H1 (cell line): ENCODE results near the gene TRIB2. TPM values are rescaled to one million over a fixed set of nuclear protein-coding genes. Genes with fewer than 3 reads are reported as not detected.

Experiments used
- BACH1 ChIP-seq: IDR thresholded peaks from 2 replicates; pipeline ENCODE4 v1.6.1; 2012; ENCODE audit warnings: low read length, improper control_type of control experiment
- BRCA1 ChIP-seq: IDR thresholded peaks from 2 replicates; pipeline ENCODE4 v1.6.1; 2012; ENCODE audit warnings: low read depth, low read length, improper control_type of control experiment
- CBX5 ChIP-seq: fragments of 300-800, 300-1000 bp; sonication (generic); IDR thresholded peaks from 2 replicates; pipeline ENCODE4 v1.7.1; 2016; ENCODE audit warnings: antibody characterized with exemption, low read length, low read depth
- CEBPB ChIP-seq: IDR thresholded peaks from 2 replicates; pipeline ENCODE4 v1.6.1; 2012; ENCODE audit warnings: low read depth, low read length
- CHD1 ChIP-seq: IDR thresholded peaks from 2 replicates; pipeline ENCODE4 v1.6.1; 2012; ENCODE audit warnings: low read depth, low read length, improper control_type of control experiment
- E2F6 ChIP-seq: IDR thresholded peaks from 2 replicates; pipeline ENCODE4 v1.6.1; 2012; ENCODE audit warnings: inconsistent platforms
- EP300 ChIP-seq, 2 experiments: IDR thresholded peaks; 1 replicate in 1 of 2; 2 replicates in 1 of 2; pipeline ENCODE4 v1.6.1; 2011 to 2012; ENCODE audit warnings: low read depth in 2 of 2, low read length in 2 of 2, mild to moderate bottlenecking in 2 of 2, borderline replicate concordance in 1 of 2, inconsistent platforms in 1 of 2, moderate library complexity in 1 of 2
- SIN3A ChIP-seq, 2 experiments: IDR thresholded peaks in 1 of 2; conservative IDR thresholded peaks in 1 of 2; 2 replicates each; pipeline ENCODE4 v1.6.1; 2011 to 2012; ENCODE audit warnings: low read length in 2 of 2, improper control_type of control experiment in 1 of 2, low read depth in 1 of 2, mild to moderate bottlenecking in 1 of 2
- SIRT6 ChIP-seq: IDR thresholded peaks from one replicate; pipeline ENCODE4 v1.7.1; 2012; ENCODE audit warnings: low read length, inconsistent platforms
- SUZ12 ChIP-seq: fragments of 200-600 bp; sonication (generic); IDR thresholded peaks from 2 replicates; pipeline ENCODE4 v1.6.1; 2012; ENCODE audit warnings: mild to moderate bottlenecking, inconsistent platforms, low read length, moderate library complexity, mixed read lengths
- TCF12 ChIP-seq: IDR thresholded peaks from 2 replicates; pipeline ENCODE4 v1.6.1; 2011; ENCODE audit warnings: low read depth, mild to moderate bottlenecking, low read length
- polyA plus RNA-seq, 7 experiments: library from polyadenylated mRNA; depleted of rRNA in 3 of 7; stranded (reverse) in 5 of 7; unstranded in 2 of 7; fragments of >200 nt in 5 of 7; fragments of 200-250 nt in 2 of 7; gene quantifications; 1 replicate in 5 of 7; 2 replicates in 1 of 7; 4 replicates in 1 of 7; pipeline versions ENCODE4 v1.2.1 to v1.2.3, GENCODE V29; 2011 to 2013; ENCODE audit warnings: missing spikeins in 2 of 7, mixed read lengths in 2 of 7
- total RNA-seq: library from RNA; stranded (reverse); fragmentation: NEBNext Ultra II Directional; extraction: Animal tissue kit (Norgen Biotek cat#: 25700); gene quantifications from 2 replicates; pipeline ENCODE4 v1.2.1, GENCODE V29; 2021
- TF ChIP-seq, protein P1 (sequence below): fragments of 300-600 bp; sonication (generic); IDR thresholded peaks from 2 replicates; pipeline ENCODE4 v1.7.1; 2012; ENCODE audit warnings: low read length, moderate library complexity, mild to moderate bottlenecking, inconsistent platforms; ENCODE audit not compliant: insufficient replicate concordance

The TRIB2 gene
- total and polyA plus RNA-seq, 2 of the 8 experiments (the other 6 are each of a cell fraction or from before 2014, with no cell fraction given), result 40.8 to 57.0 TPM

GRCh38 chr2:12682017-12682416 is 34.7 kb upstream of the TRIB2 start (continued):
- TF ChIP-seq, protein P1, sequence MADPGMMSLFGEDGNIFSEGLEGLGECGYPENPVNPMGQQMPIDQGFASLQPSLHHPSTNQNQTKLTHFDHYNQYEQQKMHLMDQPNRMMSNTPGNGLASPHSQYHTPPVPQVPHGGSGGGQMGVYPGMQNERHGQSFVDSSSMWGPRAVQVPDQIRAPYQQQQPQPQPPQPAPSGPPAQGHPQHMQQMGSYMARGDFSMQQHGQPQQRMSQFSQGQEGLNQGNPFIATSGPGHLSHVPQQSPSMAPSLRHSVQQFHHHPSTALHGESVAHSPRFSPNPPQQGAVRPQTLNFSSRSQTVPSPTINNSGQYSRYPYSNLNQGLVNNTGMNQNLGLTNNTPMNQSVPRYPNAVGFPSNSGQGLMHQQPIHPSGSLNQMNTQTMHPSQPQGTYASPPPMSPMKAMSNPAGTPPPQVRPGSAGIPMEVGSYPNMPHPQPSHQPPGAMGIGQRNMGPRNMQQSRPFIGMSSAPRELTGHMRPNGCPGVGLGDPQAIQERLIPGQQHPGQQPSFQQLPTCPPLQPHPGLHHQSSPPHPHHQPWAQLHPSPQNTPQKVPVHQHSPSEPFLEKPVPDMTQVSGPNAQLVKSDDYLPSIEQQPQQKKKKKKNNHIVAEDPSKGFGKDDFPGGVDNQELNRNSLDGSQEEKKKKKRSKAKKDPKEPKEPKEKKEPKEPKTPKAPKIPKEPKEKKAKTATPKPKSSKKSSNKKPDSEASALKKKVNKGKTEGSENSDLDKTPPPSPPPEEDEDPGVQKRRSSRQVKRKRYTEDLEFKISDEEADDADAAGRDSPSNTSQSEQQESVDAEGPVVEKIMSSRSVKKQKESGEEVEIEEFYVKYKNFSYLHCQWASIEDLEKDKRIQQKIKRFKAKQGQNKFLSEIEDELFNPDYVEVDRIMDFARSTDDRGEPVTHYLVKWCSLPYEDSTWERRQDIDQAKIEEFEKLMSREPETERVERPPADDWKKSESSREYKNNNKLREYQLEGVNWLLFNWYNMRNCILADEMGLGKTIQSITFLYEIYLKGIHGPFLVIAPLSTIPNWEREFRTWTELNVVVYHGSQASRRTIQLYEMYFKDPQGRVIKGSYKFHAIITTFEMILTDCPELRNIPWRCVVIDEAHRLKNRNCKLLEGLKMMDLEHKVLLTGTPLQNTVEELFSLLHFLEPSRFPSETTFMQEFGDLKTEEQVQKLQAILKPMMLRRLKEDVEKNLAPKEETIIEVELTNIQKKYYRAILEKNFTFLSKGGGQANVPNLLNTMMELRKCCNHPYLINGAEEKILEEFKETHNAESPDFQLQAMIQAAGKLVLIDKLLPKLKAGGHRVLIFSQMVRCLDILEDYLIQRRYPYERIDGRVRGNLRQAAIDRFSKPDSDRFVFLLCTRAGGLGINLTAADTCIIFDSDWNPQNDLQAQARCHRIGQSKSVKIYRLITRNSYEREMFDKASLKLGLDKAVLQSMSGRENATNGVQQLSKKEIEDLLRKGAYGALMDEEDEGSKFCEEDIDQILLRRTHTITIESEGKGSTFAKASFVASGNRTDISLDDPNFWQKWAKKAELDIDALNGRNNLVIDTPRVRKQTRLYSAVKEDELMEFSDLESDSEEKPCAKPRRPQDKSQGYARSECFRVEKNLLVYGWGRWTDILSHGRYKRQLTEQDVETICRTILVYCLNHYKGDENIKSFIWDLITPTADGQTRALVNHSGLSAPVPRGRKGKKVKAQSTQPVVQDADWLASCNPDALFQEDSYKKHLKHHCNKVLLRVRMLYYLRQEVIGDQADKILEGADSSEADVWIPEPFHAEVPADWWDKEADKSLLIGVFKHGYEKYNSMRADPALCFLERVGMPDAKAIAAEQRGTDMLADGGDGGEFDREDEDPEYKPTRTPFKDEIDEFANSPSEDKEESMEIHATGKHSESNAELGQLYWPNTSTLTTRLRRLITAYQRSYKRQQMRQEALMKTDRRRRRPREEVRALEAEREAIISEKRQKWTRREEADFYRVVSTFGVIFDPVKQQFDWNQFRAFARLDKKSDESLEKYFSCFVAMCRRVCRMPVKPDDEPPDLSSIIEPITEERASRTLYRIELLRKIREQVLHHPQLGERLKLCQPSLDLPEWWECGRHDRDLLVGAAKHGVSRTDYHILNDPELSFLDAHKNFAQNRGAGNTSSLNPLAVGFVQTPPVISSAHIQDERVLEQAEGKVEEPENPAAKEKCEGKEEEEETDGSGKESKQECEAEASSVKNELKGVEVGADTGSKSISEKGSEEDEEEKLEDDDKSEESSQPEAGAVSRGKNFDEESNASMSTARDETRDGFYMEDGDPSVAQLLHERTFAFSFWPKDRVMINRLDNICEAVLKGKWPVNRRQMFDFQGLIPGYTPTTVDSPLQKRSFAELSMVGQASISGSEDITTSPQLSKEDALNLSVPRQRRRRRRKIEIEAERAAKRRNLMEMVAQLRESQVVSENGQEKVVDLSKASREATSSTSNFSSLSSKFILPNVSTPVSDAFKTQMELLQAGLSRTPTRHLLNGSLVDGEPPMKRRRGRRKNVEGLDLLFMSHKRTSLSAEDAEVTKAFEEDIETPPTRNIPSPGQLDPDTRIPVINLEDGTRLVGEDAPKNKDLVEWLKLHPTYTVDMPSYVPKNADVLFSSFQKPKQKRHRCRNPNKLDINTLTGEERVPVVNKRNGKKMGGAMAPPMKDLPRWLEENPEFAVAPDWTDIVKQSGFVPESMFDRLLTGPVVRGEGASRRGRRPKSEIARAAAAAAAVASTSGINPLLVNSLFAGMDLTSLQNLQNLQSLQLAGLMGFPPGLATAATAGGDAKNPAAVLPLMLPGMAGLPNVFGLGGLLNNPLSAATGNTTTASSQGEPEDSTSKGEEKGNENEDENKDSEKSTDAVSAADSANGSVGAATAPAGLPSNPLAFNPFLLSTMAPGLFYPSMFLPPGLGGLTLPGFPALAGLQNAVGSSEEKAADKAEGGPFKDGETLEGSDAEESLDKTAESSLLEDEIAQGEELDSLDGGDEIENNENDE, result no peak
- TF ChIP-seq BRCA1 (no peak), EP300 (IDR thresholded peaks at IDR 0.05; ENCODE audit: borderline replicate concordance in 1 of 2, low read depth in 2 of 2, low read length in 2 of 2) (no peak), BACH1 (no peak), SUZ12 (no peak), CBX5 (no peak), CEBPB (no peak), TCF12 (no peak), CHD1 (no peak), E2F6 (no peak), SIN3A (conservative IDR thresholded peaks at IDR 0.05 in 1 of 2, IDR thresholded peaks at IDR 0.05 in 1 of 2; ENCODE audit: low read depth in 1 of 2, low read length in 2 of 2) (no peak), SIRT6 (no peak)
